ENCODE measurements around the gene DAND5. TPM values are rescaled to one million over a fixed set of nuclear protein-coding genes. Genes with fewer than 3 reads are reported as not detected.
A peak's percentile ranks its signal among the peaks of the same experiment; 100 is the strongest.

The DAND5 gene
- total and polyA plus RNA-seq, 9 of the 15 experiments (the other 6 are each of a cell fraction or from before 2014, with no cell fraction given) = 0.22 to 0.83 (median 0.60) TPM

DNA sequence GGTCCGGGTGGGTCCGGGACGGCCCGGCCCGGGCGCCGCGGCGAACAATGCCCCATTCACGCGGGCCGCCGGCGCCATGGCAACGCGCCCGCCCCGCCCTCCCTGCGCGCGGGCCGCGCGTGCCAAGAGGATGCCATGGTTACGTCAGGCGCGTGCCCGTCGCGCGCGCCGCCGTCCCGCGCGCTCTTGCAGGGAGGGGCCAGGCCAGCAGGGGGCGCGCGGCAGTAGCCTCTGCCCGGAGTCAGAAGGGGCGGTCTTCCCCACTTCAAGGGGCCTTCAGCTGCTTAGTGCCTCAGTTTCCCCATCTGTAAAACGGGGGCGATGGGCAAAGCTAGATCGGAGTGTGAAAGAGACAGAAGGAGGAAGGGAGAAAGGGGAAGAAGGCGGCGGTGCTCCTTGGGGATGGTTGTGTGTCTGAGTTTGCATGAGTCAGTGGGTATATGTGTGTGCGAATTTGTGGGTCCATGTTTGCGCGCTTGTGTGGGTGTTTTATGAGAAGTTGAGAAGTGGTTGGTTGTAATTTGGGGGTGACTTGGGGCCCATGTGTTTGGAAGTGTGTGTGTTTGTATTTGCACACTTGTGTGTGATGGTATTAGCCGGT lies 14.3 kb downstream of the DAND5 start (continued):
- TF ChIP-seq MTA1 (IDR thresholded peaks at IDR 0.05; ENCODE audit: borderline replicate concordance) (0 out of 2 replicates have a peak, but pooled peaks have one; percentile 45), ZC3H11A (IDR thresholded peaks at IDR 0.05; ENCODE audit: low read depth, low read length) (no peak; the same call in 1 of the 2 replicates), CXXC5 (CRISPR knock-in tag; IDR thresholded peaks at IDR 0.05) (peak; percentile 84), RB1 (IDR thresholded peaks at IDR 0.05; ENCODE audit: low read depth) (peak; percentile 96), RBBP5 (IDR thresholded peaks at IDR 0.05; ENCODE audit: borderline replicate concordance, insufficient read depth, low read length, poor library complexity, severe bottlenecking) (no peak), CBX8 (IDR thresholded peaks at IDR 0.05; ENCODE audit: borderline replicate concordance, extremely low read depth, low read depth, low read length, poor library complexity, severe bottlenecking) (no peak), KLF1 (tag; IDR thresholded peaks at IDR 0.05) (0 out of 2 replicates have a peak, but pooled peaks have one; percentile 32), ARNT (IDR thresholded peaks at IDR 0.05) (no peak), ZZZ3 (IDR thresholded peaks at IDR 0.05) (no peak), TOE1 (IDR thresholded peaks at IDR 0.05; ENCODE audit: borderline replicate concordance) (no peak), TOE1 (CRISPR knock-in tag; IDR thresholded peaks at IDR 0.05; ENCODE audit: borderline replicate concordance, low read depth) (no peak), STAT5A (IDR thresholded peaks at IDR 0.05; ENCODE audit: borderline replicate concordance, low read length) (no peak), ZFP36 (IDR thresholded peaks at IDR 0.05; ENCODE audit: low read depth, low read length, partially characterized antibody) (no peak), KAT2B (IDR thresholded peaks at IDR 0.05; ENCODE audit: low read depth, low read length) (no peak)
- TF ChIP-seq, protein P1, sequence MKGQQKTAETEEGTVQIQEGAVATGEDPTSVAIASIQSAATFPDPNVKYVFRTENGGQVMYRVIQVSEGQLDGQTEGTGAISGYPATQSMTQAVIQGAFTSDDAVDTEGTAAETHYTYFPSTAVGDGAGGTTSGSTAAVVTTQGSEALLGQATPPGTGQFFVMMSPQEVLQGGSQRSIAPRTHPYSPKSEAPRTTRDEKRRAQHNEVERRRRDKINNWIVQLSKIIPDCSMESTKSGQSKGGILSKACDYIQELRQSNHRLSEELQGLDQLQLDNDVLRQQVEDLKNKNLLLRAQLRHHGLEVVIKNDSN (CRISPR knock-in tag; IDR thresholded peaks at IDR 0.05) = no peak; the same call in 1 of the 2 replicates
- TF ChIP-seq, protein P2, sequence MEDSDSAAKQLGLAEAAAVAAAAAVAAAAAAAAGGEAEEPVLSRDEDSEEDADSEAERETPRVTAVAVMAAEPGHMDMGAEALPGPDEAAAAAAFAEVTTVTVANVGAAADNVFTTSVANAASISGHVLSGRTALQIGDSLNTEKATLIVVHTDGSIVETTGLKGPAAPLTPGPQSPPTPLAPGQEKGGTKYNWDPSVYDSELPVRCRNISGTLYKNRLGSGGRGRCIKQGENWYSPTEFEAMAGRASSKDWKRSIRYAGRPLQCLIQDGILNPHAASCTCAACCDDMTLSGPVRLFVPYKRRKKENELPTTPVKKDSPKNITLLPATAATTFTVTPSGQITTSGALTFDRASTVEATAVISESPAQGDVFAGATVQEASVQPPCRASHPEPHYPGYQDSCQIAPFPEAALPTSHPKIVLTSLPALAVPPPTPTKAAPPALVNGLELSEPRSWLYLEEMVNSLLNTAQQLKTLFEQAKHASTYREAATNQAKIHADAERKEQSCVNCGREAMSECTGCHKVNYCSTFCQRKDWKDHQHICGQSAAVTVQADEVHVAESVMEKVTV (CRISPR knock-in tag; IDR thresholded peaks at IDR 0.05) = peak; percentile 63
- TF ChIP-seq, protein P3, sequence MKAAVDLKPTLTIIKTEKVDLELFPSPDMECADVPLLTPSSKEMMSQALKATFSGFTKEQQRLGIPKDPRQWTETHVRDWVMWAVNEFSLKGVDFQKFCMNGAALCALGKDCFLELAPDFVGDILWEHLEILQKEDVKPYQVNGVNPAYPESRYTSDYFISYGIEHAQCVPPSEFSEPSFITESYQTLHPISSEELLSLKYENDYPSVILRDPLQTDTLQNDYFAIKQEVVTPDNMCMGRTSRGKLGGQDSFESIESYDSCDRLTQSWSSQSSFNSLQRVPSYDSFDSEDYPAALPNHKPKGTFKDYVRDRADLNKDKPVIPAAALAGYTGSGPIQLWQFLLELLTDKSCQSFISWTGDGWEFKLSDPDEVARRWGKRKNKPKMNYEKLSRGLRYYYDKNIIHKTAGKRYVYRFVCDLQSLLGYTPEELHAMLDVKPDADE (conservative IDR thresholded peaks at IDR 0.05; ENCODE audit: control insufficient read depth, low read depth, low read length) = no peak
- TF ChIP-seq, protein P4, sequence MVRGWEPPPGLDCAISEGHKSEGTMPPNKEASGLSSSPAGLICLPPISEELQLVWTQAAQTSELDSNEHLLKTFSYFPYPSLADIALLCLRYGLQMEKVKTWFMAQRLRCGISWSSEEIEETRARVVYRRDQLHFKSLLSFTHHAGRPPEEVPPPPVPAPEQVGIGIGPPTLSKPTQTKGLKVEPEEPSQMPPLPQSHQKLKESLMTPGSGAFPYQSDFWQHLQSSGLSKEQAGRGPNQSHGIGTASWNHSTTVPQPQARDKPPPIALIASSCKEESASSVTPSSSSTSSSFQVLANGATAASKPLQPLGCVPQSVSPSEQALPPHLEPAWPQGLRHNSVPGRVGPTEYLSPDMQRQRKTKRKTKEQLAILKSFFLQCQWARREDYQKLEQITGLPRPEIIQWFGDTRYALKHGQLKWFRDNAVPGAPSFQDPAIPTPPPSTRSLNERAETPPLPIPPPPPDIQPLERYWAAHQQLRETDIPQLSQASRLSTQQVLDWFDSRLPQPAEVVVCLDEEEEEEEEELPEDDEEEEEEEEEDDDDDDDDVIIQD (CRISPR knock-in tag; IDR thresholded peaks at IDR 0.05) = no peak
- TF ChIP-seq, protein P5, sequence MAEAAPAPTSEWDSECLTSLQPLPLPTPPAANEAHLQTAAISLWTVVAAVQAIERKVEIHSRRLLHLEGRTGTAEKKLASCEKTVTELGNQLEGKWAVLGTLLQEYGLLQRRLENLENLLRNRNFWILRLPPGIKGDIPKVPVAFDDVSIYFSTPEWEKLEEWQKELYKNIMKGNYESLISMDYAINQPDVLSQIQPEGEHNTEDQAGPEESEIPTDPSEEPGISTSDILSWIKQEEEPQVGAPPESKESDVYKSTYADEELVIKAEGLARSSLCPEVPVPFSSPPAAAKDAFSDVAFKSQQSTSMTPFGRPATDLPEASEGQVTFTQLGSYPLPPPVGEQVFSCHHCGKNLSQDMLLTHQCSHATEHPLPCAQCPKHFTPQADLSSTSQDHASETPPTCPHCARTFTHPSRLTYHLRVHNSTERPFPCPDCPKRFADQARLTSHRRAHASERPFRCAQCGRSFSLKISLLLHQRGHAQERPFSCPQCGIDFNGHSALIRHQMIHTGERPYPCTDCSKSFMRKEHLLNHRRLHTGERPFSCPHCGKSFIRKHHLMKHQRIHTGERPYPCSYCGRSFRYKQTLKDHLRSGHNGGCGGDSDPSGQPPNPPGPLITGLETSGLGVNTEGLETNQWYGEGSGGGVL (CRISPR knock-in tag; IDR thresholded peaks at IDR 0.05) = no peak

Data from K562 (cell line).